Activated naive CD8-positive, alpha-beta T cell (primary cell): ENCODE results near the gene KCTD11.

Experiments used
- H3K27ac Mint-ChIP-seq: one replicate; pipeline ENCODE4 v1.8.0; 2021; ENCODE audit warnings: mixed read lengths
- H3K27me3 Mint-ChIP-seq: one replicate; pipeline ENCODE4 v1.8.0; 2021; ENCODE audit warnings: mixed read lengths
- H3K36me3 Mint-ChIP-seq: one replicate; pipeline ENCODE4 v1.8.0; 2021; ENCODE audit warnings: mixed read lengths
- H3K4me1 Mint-ChIP-seq: one replicate; pipeline ENCODE4 v1.8.0; 2021; ENCODE audit warnings: low read depth, mixed read lengths
- H3K4me3 Mint-ChIP-seq: one replicate; pipeline ENCODE4 v1.8.0; 2021; ENCODE audit warnings: mild to moderate bottlenecking, mixed read lengths
- H3K9me3 Mint-ChIP-seq: one replicate; pipeline ENCODE4 v1.8.0; 2021; ENCODE audit warnings: low read depth, mixed read lengths

Gene KCTD11

GRCh38 chr17:7392696-7393612, 41.0 kb downstream of the KCTD11 start:
- Mint-ChIP-seq H3K4me3 (peak overlapping the region; percentile 92), H3K27me3 (no peaks in the 10 kb centered on the region), H3K36me3 (no peaks in the 10 kb centered on the region), H3K4me1 (peaks cover 28% of the 10 kb centered on the region), H3K27ac (peak overlapping the region; percentile 68), H3K9me3 (no peaks in the 10 kb centered on the region)

GRCh38 chr17:7393613-7394451, 41.9 kb downstream of the KCTD11 start:
- H3K9me3 Mint-ChIP-seq = no peaks in the 10 kb centered on the region
- H3K4me1 Mint-ChIP-seq = peaks cover 28% of the 10 kb centered on the region
- peak overlapping the region; percentile 92 for H3K4me3 Mint-ChIP-seq
- no peaks in the 10 kb centered on the region for H3K27me3 Mint-ChIP-seq
- no peaks in the 10 kb centered on the region for H3K36me3 Mint-ChIP-seq
- peak overlapping the region; percentile 87 for H3K27ac Mint-ChIP-seq

GRCh38 chr17:7394452-7395191, 42.7 kb downstream of the KCTD11 start, which contains the start of gene PLSCR3:
PLSCR3 (minus strand) TSS chr17:7394525; CDS start chr17:7394110, 415 bp downstream.
- Mint-ChIP-seq H3K36me3 (no peaks in the 10 kb centered on the region), H3K4me3 (peak within 1 kb of the TSS; percentile 93), H3K9me3 (no peaks in the 10 kb centered on the region), H3K27me3 (no peaks in the 10 kb centered on the region), H3K27ac (peak within 1 kb of the TSS; percentile 95), H3K4me1 (peaks cover 26% of the 10 kb centered on the region)

GRCh38 chr17:7396147-7396546, 44.2 kb downstream of the KCTD11 start:
- Mint-ChIP-seq H3K27me3 (no peaks in the 10 kb centered on the region), H3K4me3 (peak overlapping the region; percentile 52), H3K36me3 (no peaks in the 10 kb centered on the region), H3K9me3 (no peaks in the 10 kb centered on the region), H3K27ac (peak overlapping the region; percentile 50), H3K4me1 (peaks cover 21% of the 10 kb centered on the region)

- no peak overlapping the region for H3K4me3 Mint-ChIP-seq
- H3K9me3 Mint-ChIP-seq = no peaks in the 10 kb centered on the region
- no peaks in the 10 kb centered on the region for H3K27me3 Mint-ChIP-seq
- no peak overlapping the region for H3K27ac Mint-ChIP-seq
- H3K36me3 Mint-ChIP-seq = peaks cover 2% of the 10 kb centered on the region
- H3K4me1 Mint-ChIP-seq = peaks cover 16% of the 10 kb centered on the region
Observed at GRCh38 chr17:7398612-7399011, 46.6 kb downstream of the KCTD11 start.

GRCh38 chr17:7403043-7403726, 51.2 kb downstream of the KCTD11 start:
- Mint-ChIP-seq H3K9me3 (no peaks in the 10 kb centered on the region), H3K27me3 (no peaks in the 10 kb centered on the region), H3K4me3 (peak overlapping the region; percentile 95), H3K27ac (peak overlapping the region; percentile 54), H3K4me1 (peaks cover 18% of the 10 kb centered on the region), H3K36me3 (peaks cover 2% of the 10 kb centered on the region)

- H3K4me3 Mint-ChIP-seq = peak overlapping the region; percentile 95
- no peaks in the 10 kb centered on the region for H3K27me3 Mint-ChIP-seq
- peaks cover 2% of the 10 kb centered on the region for H3K36me3 Mint-ChIP-seq
- no peaks in the 10 kb centered on the region for H3K9me3 Mint-ChIP-seq
- peak overlapping the region; percentile 89 for H3K27ac Mint-ChIP-seq
- peaks cover 18% of the 10 kb centered on the region for H3K4me1 Mint-ChIP-seq
Observed at GRCh38 chr17:7403727-7403976, 51.7 kb downstream of the KCTD11 start.

- Mint-ChIP-seq H3K27ac (peak within 1 kb of the TSS; percentile 89), H3K9me3 (no peaks in the 10 kb centered on the region), H3K4me1 (peaks cover 20% of the 10 kb centered on the region), H3K36me3 (peaks cover 2% of the 10 kb centered on the region), H3K4me3 (peak within 1 kb of the TSS; percentile 95), H3K27me3 (no peaks in the 10 kb centered on the region)
Observed at GRCh38 chr17:7403977-7404736, 52.2 kb downstream of the KCTD11 start, which contains the start of gene TMEM256. TMEM256 (minus strand) TSS chr17:7404097; CDS start chr17:7404084, 13 bp downstream.
